SU-DHL-6 (cell line): ENCODE results near the gene BRMS1L.

Source experiments
- CTCF ChIP-seq: fragments of 200-600 bp; sonication (generic); IDR thresholded peaks from one replicate; pipeline ENCODE4 v1.5.1; 2017; ENCODE audit warnings: antibody characterized with exemption, mild to moderate bottlenecking, low read length, moderate library complexity; ENCODE audit not compliant: insufficient read depth, poor library complexity, severe bottlenecking
- EZH2phosphoT487 ChIP-seq: fragments of 200-600 bp; sonication (generic), shearing (Covaris generic); conservative IDR thresholded peaks from 2 replicates; pipeline ENCODE4 v1.6.1; 2018; ENCODE audit warnings: mild to moderate bottlenecking, antibody characterized with exemption, low read length, moderate library complexity, mixed read lengths

- TF ChIP-seq CTCF (no peak), EZH2phosphoT487 (no peak)
These were observed 25.7 kb downstream of the BRMS1L start for GRCh38 chr14:35851823-35852222.
